ENCODE results near the gene TMEM14C.
"Not testable (repeated sequence)": the region's sequence is repeated elsewhere in the genome, so short reads cannot be mapped to it uniquely, and the experiment has no call there.

Gene TMEM14C

DNA sequence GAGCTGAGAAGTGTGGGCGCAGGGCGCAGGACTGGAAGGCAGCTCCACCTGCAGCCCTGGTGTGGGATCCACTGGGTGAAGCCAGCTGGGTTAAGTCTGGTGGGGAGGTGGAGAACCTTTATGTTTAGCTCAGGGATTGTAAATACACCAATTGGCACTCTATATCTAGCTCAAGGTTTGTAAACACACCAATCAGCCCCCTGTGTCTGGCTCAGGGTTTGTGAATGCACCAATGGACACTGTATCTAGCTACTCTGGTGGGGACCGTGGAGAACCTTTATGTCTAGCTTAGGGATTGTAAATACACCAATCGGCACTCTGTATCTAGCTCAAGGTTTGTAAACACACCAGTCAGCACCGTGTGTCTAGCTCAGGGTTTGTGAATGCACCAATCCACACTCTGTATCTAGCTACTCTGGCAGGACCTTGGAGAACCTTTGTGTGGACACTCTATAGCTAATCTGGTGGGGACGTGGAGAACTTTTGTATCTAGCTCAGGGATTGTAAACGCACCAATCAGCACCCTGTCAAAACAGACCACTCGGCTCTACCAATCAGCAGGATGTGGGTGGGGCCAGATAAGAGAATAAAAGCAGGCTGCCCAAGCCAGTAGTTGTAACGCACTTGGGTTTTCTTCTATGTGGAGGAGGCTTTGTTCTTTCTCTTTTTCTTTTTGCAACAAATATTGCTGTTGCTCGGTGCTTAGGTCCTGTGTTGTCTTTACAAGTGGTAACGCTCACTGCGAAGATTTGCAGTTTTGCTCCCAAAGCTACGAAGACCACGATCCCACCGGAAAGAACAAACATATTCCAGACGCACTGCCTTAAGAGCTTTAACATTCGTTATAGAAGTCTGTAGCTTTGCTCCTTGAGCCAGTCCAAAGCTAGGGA, 1.7 kb upstream of the TMEM14C start:
- not testable (repeated sequence) for FAIRE-seq; DNase-seq (ENCODE audit: insufficient read length, low spot score)

GRCh38 chr6:10721850-10722569, 860 bp upstream of the TMEM14C start:
- DNase-seq (ENCODE audit: insufficient read length, low spot score) (no peak), FAIRE-seq (no peak)

DNA sequence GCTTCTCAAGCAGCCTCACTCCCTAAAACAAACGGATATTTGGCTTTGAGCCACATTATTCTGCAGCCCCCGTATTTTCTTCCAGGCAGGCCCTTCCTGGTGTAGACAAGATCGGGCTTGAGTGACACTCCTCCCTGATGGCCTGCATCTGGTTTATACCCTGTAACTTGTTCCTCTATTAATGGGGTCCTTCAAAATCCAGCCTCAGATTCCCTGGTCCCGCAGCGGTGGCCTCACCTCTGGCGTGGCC, 375 bp upstream of the TMEM14C start:
- DNase-seq (ENCODE audit: insufficient read length, low spot score) (no peak), FAIRE-seq (no peak)

DNA sequence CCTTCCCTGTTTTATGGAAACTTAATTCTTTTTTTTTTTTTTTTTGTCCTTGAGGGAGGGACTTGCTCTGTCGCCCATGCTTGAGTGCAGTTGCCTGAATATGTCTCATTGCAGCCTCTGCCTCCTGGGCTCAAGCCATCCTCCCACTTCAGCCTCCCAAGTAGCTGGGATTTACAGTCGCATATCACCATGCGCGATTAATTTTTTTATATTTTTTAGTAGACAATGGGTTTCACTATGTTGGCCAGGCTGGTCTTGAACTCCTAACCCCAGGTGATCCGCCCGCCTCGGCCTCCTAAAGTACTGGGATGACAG, 654 bp downstream of the TMEM14C start:
- DNase-seq (ENCODE audit: insufficient read length, low spot score) (no peak), FAIRE-seq (no peak)

GRCh38 chr6:10725044-10725443, 2.2 kb downstream of the TMEM14C start:
- DNase-seq (ENCODE audit: insufficient read length, low spot score) (no peak), FAIRE-seq (no peak)

DNA sequence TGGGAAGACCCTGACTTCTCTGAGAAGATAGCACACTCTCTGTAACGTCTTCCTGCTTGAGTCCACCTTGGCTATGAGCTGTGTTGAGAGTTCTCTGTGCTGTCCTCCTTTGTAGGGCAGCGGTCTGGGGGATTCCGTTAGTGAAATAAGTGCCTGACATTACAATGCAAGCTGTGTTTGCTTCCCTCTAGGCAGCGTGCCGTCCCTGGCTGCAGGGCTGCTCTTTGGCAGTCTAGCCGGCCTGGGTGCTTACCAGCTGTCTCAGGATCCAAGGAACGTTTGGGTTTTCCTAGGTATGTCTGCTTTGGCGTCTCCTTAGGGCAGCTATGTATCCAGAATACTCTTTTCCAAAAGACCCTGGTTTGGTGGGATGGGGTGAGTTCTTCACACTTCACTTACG, 2.8 kb downstream of the TMEM14C start:
- FAIRE-seq, result no peak
- DNase-seq (ENCODE audit: insufficient read length, low spot score), result no peak

DNA sequence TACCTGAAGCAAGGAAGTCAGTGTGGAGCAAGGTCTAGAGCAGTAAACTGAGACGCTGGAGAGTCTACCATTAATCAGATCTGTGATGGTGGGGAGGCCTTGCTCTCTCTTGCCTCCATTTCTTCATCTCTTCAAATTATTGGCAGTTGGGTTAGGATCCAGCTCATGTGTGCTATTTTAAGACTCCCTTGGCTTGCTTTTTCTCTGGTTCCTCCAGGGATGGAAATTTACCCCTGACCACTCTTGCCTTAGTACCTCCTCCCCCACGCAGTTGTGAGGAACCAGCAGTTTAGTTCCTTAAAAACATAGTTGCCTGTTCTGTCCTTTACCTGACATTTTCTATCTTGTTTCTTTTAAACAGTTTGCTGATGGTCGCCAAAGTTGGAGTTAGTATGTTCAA, 7.4 kb downstream of the TMEM14C start:
- FAIRE-seq, result no peak
- DNase-seq (ENCODE audit: insufficient read length, low spot score), result no peak

DNA sequence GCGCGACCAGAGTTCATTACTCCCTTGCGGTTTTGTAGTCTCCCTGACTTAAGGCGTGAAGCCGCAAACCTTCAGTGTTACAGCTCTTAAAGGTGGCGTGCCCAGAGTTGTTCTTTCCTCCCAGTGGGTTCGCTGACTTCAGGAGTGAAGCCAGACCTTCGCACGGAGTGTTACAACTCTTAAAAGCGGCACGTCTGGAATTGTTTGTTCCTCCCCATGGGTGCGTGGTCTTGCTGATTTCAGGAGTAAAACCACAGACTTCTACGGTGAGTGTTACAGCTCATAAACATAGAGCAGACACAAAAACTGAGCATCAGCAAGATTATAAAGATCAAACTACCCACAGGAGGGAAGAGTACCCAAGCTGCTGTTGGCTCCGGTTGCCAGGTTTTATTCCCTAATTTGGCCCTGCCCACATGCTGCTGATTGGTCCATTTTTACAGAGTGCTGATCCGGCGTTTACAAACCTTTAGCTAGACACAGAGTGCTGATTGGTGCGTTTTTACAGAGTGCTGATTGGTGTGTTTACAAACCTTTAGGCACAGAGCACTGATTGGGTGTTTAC, 10.4 kb downstream of the TMEM14C start:
- DNase-seq (ENCODE audit: insufficient read length, low spot score), result no peak
- no peak for FAIRE-seq

DNA sequence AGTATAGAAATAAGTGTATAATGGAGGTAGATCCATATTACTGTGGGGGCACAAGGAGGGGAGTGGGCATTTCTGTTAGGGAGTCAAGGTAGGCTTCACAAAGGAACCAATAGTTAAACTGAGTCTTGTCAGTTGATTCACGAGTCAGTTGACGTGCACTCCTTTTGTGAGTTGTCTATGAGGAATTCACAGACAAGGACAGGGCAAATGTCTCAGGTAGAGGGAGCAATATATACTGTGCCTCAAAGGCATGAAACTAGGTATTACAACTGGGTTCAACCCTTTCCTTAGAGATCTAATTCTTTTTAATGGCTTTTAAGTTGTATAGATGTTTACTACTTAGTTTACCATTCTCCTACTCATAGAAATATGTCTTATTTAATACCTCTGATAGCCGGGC, 11.0 kb downstream of the TMEM14C start:
- no peak for FAIRE-seq
- no peak for DNase-seq (ENCODE audit: insufficient read length, low spot score)

- FAIRE-seq, result no peak
- DNase-seq (ENCODE audit: insufficient read length, low spot score), result no peak
These were observed 13.9 kb downstream of the TMEM14C start for GRCh38 chr6:10736731-10737130.

DNA sequence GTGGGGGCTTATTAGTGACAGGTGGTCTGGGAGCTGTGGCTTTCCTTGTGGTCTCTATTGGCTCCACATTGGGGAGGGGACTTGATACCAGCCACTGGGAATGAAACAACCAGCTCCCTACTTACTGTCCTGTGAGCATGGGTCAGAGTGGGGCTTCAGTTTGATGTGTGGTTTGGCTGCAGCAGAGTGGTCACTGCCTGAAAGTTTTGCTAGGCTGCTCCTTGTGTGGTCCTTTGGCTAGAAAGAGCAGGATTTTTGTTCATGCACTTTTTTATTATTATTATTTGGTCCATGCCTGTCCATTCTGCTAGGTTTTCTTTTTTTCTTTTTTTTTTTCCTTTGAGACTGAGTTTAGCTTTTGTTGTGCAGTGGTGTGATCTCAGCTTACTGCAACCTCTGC, 17.2 kb downstream of the TMEM14C start:
- DNase-seq (ENCODE audit: insufficient read length, low spot score), result no peak
- FAIRE-seq, result no peak

DNA sequence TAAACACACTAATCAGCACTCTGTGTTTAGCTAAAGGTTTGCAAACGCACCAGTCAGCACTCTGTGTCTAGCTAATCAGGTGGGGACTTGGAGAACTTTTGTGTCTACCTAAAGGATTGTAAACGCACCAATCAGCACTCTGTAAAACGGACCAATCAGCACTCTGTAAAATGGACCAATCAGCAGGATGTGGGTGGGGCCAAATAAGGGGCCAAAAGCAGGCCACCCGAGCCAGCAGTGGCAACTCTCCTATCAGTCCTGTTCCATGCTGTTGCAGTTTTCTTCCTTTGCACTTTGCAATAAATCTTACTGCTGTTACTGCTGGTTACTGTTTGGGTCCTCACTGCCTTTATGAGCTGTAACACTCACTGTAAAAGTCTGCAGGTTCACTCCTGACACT, 18.8 kb downstream of the TMEM14C start:
- FAIRE-seq; DNase-seq (ENCODE audit: insufficient read length, low spot score): not testable (repeated sequence)

DNA sequence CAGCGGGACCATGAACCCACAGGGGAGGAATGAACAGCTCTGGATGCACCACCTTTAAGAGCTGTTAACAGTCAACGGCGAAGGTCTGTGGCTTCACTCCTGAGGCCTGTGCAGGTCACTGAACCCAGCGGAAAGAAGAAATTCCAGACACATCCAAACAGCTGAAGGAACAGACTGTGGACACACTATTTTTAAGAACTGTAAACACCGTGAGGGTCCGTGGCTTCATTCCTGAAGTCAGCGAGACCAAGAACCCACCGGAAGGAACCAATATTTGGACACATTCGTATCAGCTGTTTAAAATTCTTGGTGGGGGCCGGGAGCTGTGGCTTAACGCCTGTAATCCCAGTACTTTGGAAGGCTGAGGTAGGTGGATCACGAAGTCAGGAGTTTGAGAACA, 19.4 kb downstream of the TMEM14C start:
- no peak for FAIRE-seq
- DNase-seq (ENCODE audit: insufficient read length, low spot score), result no peak

- FAIRE-seq (no peak), DNase-seq (ENCODE audit: insufficient read length, low spot score) (no peak)
These were observed 20.6 kb downstream of the TMEM14C start for GRCh38 chr6:10743515-10743914.

- DNase-seq (ENCODE audit: insufficient read length, low spot score), result no peak
- no peak for FAIRE-seq
These were observed 22.2 kb downstream of the TMEM14C start for GRCh38 chr6:10745116-10745515.

GRCh38 chr6:10746915-10747250, 24.0 kb downstream of the TMEM14C start:
- FAIRE-seq (no peak), DNase-seq (ENCODE audit: insufficient read length, low spot score) (no peak)

DNA sequence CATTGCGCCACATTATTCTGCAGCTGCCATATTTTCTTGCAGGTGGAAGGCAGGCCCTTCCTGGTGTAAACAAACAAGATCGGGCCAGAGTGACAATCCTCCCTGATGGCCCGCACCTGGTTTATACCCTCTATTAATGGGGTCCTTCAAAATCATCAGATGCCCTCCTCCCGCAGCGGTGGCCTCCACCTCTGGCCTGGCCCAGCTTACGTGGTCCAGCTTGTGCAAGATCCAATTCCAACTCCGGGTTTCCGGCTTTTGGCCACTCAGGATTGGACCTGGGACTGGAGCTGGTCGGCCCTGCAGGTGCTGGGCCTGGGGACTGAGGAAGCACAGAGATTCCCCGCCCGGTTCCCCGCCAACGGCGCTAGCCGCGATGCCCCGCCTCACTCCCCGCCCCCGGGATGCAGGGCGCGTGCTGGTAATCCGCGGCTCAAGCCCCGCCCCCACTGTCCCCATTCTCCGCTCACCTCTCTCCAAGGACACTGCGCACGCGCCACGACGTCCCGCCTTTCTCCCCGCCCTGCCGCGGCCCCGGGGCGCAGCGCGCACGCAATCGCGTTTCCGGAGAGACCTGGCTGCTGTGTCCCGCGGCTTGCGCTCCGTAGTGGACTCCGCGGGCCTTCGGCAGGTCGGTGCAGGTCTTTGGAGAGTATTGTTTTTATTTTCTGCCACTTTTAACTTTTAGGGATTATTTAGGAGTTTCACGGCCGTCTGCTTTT, 24.5 kb downstream of the TMEM14C start, which contains the start of gene TMEM14B:
Gene TMEM14B (plus strand): TSS at position 555 of the 722 bp plus-strand sequence. CDS start 1,441 bp downstream, outside the sequence.
- peak; percentile 94 for DNase-seq (ENCODE audit: insufficient read length, low spot score)
- peak; percentile 86 for FAIRE-seq

DNA sequence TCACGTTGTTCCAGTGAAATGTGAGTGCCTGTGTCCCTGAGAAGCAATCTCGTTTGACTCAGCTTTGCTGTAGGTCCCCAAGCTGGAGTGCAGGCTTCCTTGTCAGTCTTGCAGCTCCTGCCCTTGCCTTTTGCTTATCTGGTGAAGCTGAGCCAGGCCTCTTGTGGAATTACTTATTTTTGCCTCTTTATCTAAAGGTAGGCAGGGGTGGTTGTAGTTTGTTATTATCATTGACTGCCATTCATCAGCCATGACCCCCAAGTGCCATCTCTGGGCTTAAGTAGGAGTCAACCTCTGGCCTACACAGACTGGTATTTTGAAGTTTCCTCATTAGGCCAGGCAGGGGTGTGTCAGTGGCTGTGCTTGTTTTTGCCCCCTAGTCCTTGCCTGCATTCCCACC, 26.9 kb downstream of the TMEM14C start:
- FAIRE-seq, result no peak

GRCh38 chr6:10750568-10750967, 27.7 kb downstream of the TMEM14C start:
- DNase-seq (ENCODE audit: insufficient read length, low spot score); FAIRE-seq: not testable (repeated sequence)

More for the DNA sequence above, 26.9 kb downstream of the TMEM14C start:
- DNase-seq (ENCODE audit: insufficient read length, low spot score), result no peak

GRCh38 chr6:10751757-10752156, 28.9 kb downstream of the TMEM14C start:
- FAIRE-seq; DNase-seq (ENCODE audit: insufficient read length, low spot score): not testable (repeated sequence)

GRCh38 chr6:10756085-10756484, 33.2 kb downstream of the TMEM14C start:
- DNase-seq (ENCODE audit: insufficient read length, low spot score), result no peak

More at GRCh38 chr6:10756085-10756484, 33.2 kb downstream of the TMEM14C start:
- FAIRE-seq, result no peak

Measured in GM19239 (cell line).